ENCODE measurements around the gene MEGF8.

The MEGF8 gene

DNA sequence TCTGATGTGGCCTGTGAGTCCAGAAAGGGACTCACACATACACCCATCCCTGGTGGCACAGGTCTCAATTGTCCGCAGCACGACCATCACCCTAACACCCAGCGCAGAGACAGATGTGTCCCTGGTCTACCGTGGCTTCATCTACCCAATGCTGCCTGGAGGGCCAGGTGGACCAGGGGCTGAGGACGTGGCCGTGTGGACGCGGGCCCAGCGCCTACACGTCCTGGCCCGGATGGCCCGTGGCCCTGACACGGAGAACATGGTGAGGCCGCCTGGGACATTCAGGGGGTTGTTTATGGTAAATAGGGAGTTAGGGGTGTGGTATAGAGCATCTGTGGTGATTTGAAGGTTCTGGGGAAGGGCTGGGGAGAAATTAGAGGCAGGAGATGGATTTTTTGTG is 22.8 kb downstream of the MEGF8 start:
- Histone ChIP-seq H3K9me2 (replicated peaks; ENCODE audit: insufficient read depth, low read length) (no peaks in the 10 kb centered on the region), H3K36me3 (ENCODE audit: low read length) (no peaks in the 10 kb centered on the region), H3K79me2 (ENCODE audit: insufficient read depth, low read length) (no peaks in the 10 kb centered on the region), H3F3A (ENCODE audit: insufficient read depth) (no peaks in the 10 kb centered on the region), H4K20me1 (ENCODE audit: low read depth, low read length) (no peaks in the 10 kb centered on the region), H3K4me3 (ENCODE audit: insufficient read depth, low read length, poor library complexity, severe bottlenecking) (no peak overlapping the region), H3K9me3 (ENCODE audit: insufficient read depth, low read length) (no peaks in the 10 kb centered on the region), H3K27ac (ENCODE audit: low read depth, low read length) (no peak overlapping the region), H3K27me3 (ENCODE audit: low read length) (no peaks in the 10 kb centered on the region), H3K9ac (ENCODE audit: low read length) (no peak overlapping the region), H2AFZ (ENCODE audit: low read depth, low read length, severe bottlenecking) (no peak overlapping the region), H3K4me2 (ENCODE audit: low read depth, low read length, poor library complexity, severe bottlenecking) (no peak overlapping the region)
- no peak for TF ChIP-seq CTCF (IDR thresholded peaks at IDR 0.05; ENCODE audit: insufficient read depth, low read length, poor library complexity, severe bottlenecking)
- TF ChIP-seq EZH2phosphoT487 (conservative IDR thresholded peaks at IDR 0.05; ENCODE audit: low read length) = no peak

- Histone ChIP-seq H3K27me3 (ENCODE audit: low read length) (no peaks in the 10 kb centered on the region), H3K9me2 (replicated peaks; ENCODE audit: insufficient read depth, low read length) (no peaks in the 10 kb centered on the region), H3K4me3 (ENCODE audit: insufficient read depth, low read length, poor library complexity, severe bottlenecking) (no peak overlapping the region), H3K36me3 (ENCODE audit: low read length) (no peaks in the 10 kb centered on the region), H3K9ac (ENCODE audit: low read length) (no peak overlapping the region), H3K9me3 (ENCODE audit: insufficient read depth, low read length) (no peaks in the 10 kb centered on the region), H2AFZ (ENCODE audit: low read depth, low read length, severe bottlenecking) (no peak overlapping the region), H3F3A (ENCODE audit: insufficient read depth) (no peaks in the 10 kb centered on the region), H4K20me1 (ENCODE audit: low read depth, low read length) (no peaks in the 10 kb centered on the region), H3K4me2 (ENCODE audit: low read depth, low read length, poor library complexity, severe bottlenecking) (no peak overlapping the region), H3K27ac (ENCODE audit: low read depth, low read length) (no peak overlapping the region), H3K79me2 (ENCODE audit: insufficient read depth, low read length) (no peaks in the 10 kb centered on the region)
- TF ChIP-seq CTCF (IDR thresholded peaks at IDR 0.05; ENCODE audit: insufficient read depth, low read length, poor library complexity, severe bottlenecking) = no peak
- no peak for TF ChIP-seq EZH2phosphoT487 (conservative IDR thresholded peaks at IDR 0.05; ENCODE audit: low read length)
These were observed 24.1 kb downstream of the MEGF8 start for GRCh38 chr19:42349378-42350107.

DNA sequence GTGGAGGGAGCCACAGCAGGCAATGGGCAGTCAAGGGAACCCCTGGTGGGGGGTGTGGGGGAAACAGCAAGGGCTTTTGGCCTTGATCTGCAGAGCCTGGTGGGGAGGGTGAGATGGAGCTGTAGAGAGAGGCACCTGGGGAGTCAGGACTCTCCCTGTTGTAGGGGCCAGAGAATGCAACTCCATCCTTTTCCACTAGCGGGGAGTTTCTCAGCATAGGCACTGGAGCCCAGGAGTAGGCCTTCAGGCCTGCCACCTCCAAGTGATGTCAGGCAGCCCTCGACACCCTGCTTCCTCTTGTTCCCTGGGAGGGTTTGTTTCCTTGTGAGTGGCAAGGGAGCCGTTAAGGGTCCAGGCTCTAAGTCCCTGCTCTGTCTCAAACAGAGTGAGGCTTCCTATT is 25.0 kb downstream of the MEGF8 start:
- Histone ChIP-seq H2AFZ (ENCODE audit: low read depth, low read length, severe bottlenecking) (no peak overlapping the region), H3F3A (ENCODE audit: insufficient read depth) (no peaks in the 10 kb centered on the region), H3K4me3 (ENCODE audit: insufficient read depth, low read length, poor library complexity, severe bottlenecking) (no peak overlapping the region), H3K36me3 (ENCODE audit: low read length) (no peaks in the 10 kb centered on the region), H3K27me3 (ENCODE audit: low read length) (no peaks in the 10 kb centered on the region), H3K27ac (ENCODE audit: low read depth, low read length) (no peak overlapping the region), H3K9me2 (replicated peaks; ENCODE audit: insufficient read depth, low read length) (no peaks in the 10 kb centered on the region), H3K9ac (ENCODE audit: low read length) (no peak overlapping the region), H3K9me3 (ENCODE audit: insufficient read depth, low read length) (no peaks in the 10 kb centered on the region), H4K20me1 (ENCODE audit: low read depth, low read length) (no peaks in the 10 kb centered on the region), H3K4me2 (ENCODE audit: low read depth, low read length, poor library complexity, severe bottlenecking) (no peak overlapping the region), H3K79me2 (ENCODE audit: insufficient read depth, low read length) (no peaks in the 10 kb centered on the region)
- TF ChIP-seq CTCF (IDR thresholded peaks at IDR 0.05; ENCODE audit: insufficient read depth, low read length, poor library complexity, severe bottlenecking) (no peak), EZH2phosphoT487 (conservative IDR thresholded peaks at IDR 0.05; ENCODE audit: low read length) (no peak)
